DMS53 (cell line): ENCODE measurements around the gene SMARCA2.

Experiments
- DNase-seq: peaks from one replicate; lab custom pipeline; 2025; lab: John Stamatoyannopoulos, UW

Gene SMARCA2

DNA sequence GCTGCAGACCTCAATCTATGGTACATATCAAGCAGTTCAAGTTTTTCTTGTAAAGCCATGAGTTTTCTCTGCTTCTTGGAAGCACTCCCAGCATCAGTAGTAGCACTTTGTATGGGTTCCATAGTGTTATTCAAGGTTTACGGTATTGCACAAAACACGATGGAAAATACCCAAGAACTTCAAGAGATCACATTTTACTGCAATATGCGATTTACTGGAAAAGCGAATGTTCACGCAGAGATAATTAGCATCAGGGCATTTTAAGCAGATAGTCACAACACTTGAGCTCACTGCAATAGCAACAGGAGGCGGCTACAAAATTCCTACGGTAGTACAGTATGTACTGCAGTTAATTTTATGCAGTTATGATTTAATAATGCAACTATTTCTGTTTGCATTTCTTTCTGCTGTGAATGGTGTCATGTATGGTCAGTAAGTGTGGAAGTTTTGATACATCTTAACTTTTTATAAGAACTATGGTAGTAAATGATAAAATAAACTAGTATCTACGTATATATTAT is 200.8 kb downstream of the SMARCA2 start:
- DNase-seq, result no peak

DNA sequence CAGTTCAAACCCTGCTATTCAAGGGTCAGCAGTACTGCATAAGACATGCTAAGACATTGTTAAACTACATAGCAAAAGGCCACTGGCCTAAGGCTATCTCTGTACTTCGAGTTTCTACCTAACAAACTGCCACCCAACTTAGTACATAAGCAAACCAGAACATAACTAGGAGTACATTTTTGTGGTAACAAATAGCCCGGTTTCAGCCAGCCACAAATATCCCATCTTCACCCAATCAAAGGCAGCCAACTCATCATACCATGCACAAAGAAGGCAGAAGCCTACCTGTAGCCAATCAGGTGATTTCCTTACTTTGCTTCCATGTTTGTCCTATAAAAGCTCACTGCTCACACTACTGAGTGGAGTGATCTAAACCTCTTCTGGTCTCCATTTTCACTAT is 201.4 kb downstream of the SMARCA2 start:
- no peak for DNase-seq

- DNase-seq, result no peak
Measured at GRCh38 chr9:2217540-2217939, 202.4 kb downstream of the SMARCA2 start.

- no peak for DNase-seq
Measured at GRCh38 chr9:2220036-2220435, 204.9 kb downstream of the SMARCA2 start.

- no peak for DNase-seq
Measured at GRCh38 chr9:2227144-2227867, 212.2 kb downstream of the SMARCA2 start.

DNA sequence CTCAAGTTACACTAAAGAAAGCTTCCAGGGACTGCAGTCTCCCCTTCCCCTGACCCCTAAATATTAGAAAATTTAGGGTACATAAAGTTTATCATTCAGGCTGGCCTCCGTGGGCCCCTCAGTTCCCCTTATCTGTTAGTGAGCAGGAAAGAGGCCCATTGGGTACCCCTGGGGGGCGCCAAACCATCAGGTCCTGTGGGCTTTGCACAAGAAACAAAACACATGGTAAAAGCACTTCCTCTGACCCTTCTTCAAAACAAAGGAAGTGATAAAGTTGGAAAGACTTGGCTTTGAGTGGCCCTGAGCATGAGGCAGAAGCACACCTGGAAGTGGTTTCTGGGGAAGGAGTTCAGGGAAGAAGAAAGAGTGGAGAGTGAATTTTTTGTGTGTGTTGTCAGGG is 213.0 kb downstream of the SMARCA2 start:
- DNase-seq, result peak; percentile 39

DNA sequence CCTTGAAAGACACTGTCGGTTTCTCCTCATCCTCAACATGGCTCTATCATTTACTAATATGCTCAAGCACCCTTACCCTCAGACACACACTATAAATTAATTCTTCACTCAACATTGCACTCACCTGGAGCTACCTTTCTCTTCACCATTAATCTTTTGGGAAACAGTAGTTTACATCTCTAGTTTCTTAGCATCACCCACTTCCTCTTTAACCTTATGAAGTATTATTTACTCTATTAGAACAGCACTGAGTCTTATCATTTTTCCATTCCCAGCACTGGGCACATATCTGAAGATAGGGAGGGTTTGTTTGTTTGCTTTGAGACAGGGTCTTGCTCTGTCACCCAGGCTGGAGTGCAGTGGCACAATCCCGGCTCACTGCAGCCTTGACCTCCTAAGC is 213.5 kb downstream of the SMARCA2 start:
- no peak for DNase-seq

- no peak for DNase-seq
Measured at GRCh38 chr9:2229109-2229721, 214.1 kb downstream of the SMARCA2 start.

DNA sequence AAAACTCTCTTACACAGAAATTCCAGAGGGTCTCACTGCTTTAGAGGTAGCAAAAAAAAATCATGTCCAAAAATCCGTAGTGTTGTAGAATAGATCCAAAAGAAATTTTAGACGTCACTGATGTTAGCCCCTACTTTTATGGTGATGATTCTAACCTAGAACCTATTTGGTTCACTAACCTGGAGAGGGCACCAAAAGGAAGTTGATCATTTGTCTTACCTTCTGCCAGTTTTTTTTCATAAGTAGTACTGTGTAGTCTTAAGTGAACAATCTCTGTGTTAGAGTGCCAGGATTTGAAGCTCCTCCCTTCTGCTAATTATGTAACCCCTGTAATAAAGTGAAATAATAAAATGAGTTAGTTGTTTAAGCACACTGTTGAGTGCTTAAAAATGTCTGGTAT is 215.2 kb downstream of the SMARCA2 start:
- DNase-seq, result peak; percentile 24

- DNase-seq, result no peak
Measured at GRCh38 chr9:2231101-2231500, 216.0 kb downstream of the SMARCA2 start.

- DNase-seq, result no peak
Measured at GRCh38 chr9:2231829-2232228, 216.7 kb downstream of the SMARCA2 start.

DNA sequence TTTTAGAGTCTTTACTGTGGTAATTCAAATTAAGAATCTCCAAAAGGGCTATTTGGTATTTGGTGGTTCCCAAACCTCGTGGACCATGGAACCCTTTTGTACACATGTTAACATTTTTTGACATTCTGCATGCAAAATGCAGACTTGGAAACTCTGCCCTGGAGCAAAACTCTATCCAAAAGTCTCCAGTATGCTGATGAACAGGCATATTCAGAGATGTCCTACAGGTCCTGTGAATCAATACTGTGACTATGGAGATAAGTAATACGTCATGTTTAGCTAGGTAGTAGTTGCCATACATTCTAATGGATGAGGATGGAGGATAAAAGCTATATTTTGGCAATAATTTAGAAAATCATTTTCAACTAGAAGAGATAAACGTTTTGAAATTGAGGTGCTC is 218.1 kb downstream of the SMARCA2 start:
- no peak for DNase-seq

DNA sequence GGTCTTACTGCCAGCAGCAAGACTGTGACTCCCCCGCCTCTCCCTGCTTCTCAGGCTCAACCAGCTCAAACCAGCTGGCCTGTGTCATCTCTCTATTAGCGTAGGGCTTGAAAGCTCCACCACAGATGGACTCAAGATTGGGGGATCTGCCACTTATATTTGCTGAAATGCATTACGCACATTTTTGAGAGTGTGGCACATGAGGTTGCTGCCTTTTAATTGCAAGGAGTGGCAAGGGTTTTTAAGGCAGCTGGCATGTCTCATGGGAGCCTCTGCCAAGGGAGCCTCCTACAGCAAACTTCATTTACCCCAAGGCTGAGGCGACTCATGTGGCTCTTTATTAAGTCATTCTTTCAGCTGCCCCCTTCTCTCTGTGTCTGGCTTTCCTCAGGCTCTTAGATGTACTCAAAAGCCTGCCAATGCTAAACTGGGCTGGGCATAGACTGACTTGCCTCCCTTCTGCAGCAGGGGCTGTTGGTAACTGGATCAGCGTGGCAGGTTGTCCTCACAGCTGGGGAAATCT is 219.3 kb downstream of the SMARCA2 start:
- DNase-seq, result no peak

GRCh38 chr9:2235623-2236022 is 220.5 kb downstream of the SMARCA2 start:
- no peak for DNase-seq

DNA sequence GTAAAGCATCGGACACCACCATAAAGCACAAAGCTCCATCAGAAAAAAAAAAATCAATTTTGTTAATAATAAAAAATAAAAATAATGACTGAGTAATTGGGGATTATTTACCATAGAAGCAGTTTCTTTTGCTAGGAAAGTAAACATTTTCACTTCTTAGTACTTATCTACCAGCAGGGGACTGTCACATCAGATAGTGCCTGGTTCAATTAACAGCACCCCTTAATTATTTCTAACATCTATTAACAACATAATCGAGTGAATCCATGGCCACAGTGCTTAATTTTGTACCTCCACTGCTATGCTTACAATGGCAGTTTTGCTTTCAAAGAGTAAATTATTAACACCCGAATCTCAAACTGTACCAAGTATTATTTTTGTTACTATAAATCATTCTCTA is 221.7 kb downstream of the SMARCA2 start:
- DNase-seq, result no peak

DNA sequence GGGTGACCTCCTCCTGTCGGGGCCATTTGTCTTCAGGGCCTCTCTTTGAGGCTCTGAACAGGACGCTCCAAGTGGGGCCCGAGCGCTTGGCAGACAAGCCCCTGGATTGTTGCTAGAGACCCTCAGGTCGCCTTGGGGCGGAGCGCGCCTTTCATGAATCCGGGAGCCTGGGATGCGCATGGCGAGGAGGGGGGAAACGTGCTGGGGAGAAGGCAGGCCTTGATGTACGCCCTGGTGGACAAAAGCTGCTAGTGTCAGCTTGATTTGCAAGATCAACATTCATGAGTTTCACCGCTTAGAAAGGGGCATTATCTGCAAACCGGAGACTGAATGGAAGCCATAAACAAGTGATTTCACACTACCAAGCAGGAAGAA is 226.3 kb downstream of the SMARCA2 start:
- DNase-seq, result peak; percentile 75

- DNase-seq, result peak; percentile 86
Measured at GRCh38 chr9:2241836-2242741, 226.9 kb downstream of the SMARCA2 start.

GRCh38 chr9:2242831-2243330 is 227.7 kb downstream of the SMARCA2 start:
- DNase-seq, result peak; percentile 44
